SK-N-SH treated with all-trans-retinoic acid at 6 μM for 48 hours (cell line): ENCODE data around the gene PIP5K1C.

ENCODE experiments used
- ATAC-seq: fragments of 200-7000 bp; cut with Tn5 transposase; 3 replicates; pipeline ENCODE4 v1.9.1; 2020; ENCODE audit warnings: mild to moderate bottlenecking, moderate library complexity
- ARNTL ChIP-seq: fragments of 450-650 bp; formaldehyde crosslinking; IDR thresholded peaks from 2 replicates; pipeline ENCODE4 v1.5.0; 2020; ENCODE audit warnings: low read depth, mild to moderate bottlenecking, moderate library complexity, borderline replicate concordance
- BACH2 ChIP-seq: fragments of 250-450 bp; sonication (Bioruptor Pico); IDR thresholded peaks from 2 replicates; pipeline ENCODE4 v1.9.0; 2021; ENCODE audit warnings: mild to moderate bottlenecking, borderline replicate concordance
- CREB5 ChIP-seq: fragments of 250-450 bp; sonication (Bioruptor Pico); IDR thresholded peaks from 2 replicates; pipeline ENCODE4 v1.5.1; 2020; ENCODE audit warnings: low read depth, mild to moderate bottlenecking, moderate library complexity
- CSDC2 ChIP-seq: fragments of 250-450 bp; sonication (Bioruptor Pico); IDR thresholded peaks from 2 replicates; pipeline ENCODE4 v1.5.0; 2020; ENCODE audit warnings: mild to moderate bottlenecking, moderate library complexity
- ESRRG ChIP-seq: fragments of 250-450 bp; sonication (Bioruptor Pico); IDR thresholded peaks from 2 replicates; pipeline ENCODE4 v1.6.1; 2021; ENCODE audit warnings: mild to moderate bottlenecking
- GLIS3 ChIP-seq: fragments of 250-450 bp; sonication (Bioruptor Pico); IDR thresholded peaks from 2 replicates; pipeline ENCODE4 v1.5.0; 2020; ENCODE audit warnings: mild to moderate bottlenecking, moderate library complexity
- ISL1 ChIP-seq: fragments of 250-450 bp; sonication (Bioruptor Pico); IDR thresholded peaks from 2 replicates; pipeline ENCODE4 v2.1.2; 2022; ENCODE audit warnings: mild to moderate bottlenecking, moderate library complexity
- OSR1 ChIP-seq: fragments of 250-450 bp; sonication (Bioruptor Pico); IDR thresholded peaks from 2 replicates; pipeline ENCODE4 v1.8.0; 2022; ENCODE audit warnings: moderate library complexity, mild to moderate bottlenecking, inconsistent platforms
- PATZ1 ChIP-seq: fragments of 250-450 bp; sonication (Bioruptor Pico); IDR thresholded peaks from 2 replicates; pipeline ENCODE4 v1.8.0; 2020; ENCODE audit warnings: mild to moderate bottlenecking, moderate library complexity, borderline replicate concordance
- POU6F1 ChIP-seq: fragments of 250-450 bp; sonication (Bioruptor Pico); IDR thresholded peaks from 2 replicates; pipeline ENCODE4 v1.8.0; 2021; ENCODE audit warnings: low read depth, mild to moderate bottlenecking, moderate library complexity, borderline replicate concordance
- PPARA ChIP-seq: fragments of 250-450 bp; sonication (Bioruptor Pico); IDR thresholded peaks from 2 replicates; pipeline ENCODE4 v1.5.0; 2020; ENCODE audit warnings: mild to moderate bottlenecking, borderline replicate concordance
- RARB ChIP-seq: fragments of 250-450 bp; sonication (Bioruptor Pico); IDR thresholded peaks from 2 replicates; pipeline ENCODE4 v1.8.0; 2021; ENCODE audit warnings: mild to moderate bottlenecking, moderate library complexity
- SNAI2 ChIP-seq: fragments of 250-450 bp; sonication (Bioruptor Pico); IDR thresholded peaks from 2 replicates; pipeline ENCODE4 v1.5.0; 2020; ENCODE audit warnings: mild to moderate bottlenecking, moderate library complexity
- TCF4 ChIP-seq: fragments of 250-450 bp; sonication (Bioruptor Pico); IDR thresholded peaks from 2 replicates; pipeline ENCODE4 v1.8.0; 2021; ENCODE audit warnings: mild to moderate bottlenecking, moderate library complexity, borderline replicate concordance
- TOX ChIP-seq: fragments of 250-450 bp; sonication (Bioruptor Pico); IDR thresholded peaks from 2 replicates; pipeline ENCODE4 v1.8.0; 2021; ENCODE audit warnings: mild to moderate bottlenecking, moderate library complexity, borderline replicate concordance
- ZC3H10 ChIP-seq: fragments of 250-450 bp; sonication (Bioruptor Pico); IDR thresholded peaks from 2 replicates; pipeline ENCODE4 v1.5.1; 2021; ENCODE audit warnings: mild to moderate bottlenecking, moderate library complexity
- ZFP3 ChIP-seq: fragments of 250-450 bp; sonication (Bioruptor Pico); IDR thresholded peaks from 2 replicates; pipeline ENCODE4 v1.5.0; 2020; ENCODE audit warnings: mild to moderate bottlenecking, moderate library complexity
- ZFP30 ChIP-seq: fragments of 450-650 bp; formaldehyde crosslinking; IDR thresholded peaks from 2 replicates; pipeline ENCODE4 v1.5.0; 2022; ENCODE audit warnings: mild to moderate bottlenecking, moderate library complexity
- ZNF565 ChIP-seq: fragments of 450-650 bp; formaldehyde crosslinking; conservative IDR thresholded peaks from 2 replicates; pipeline ENCODE4 v1.5.0; 2020; ENCODE audit warnings: low read depth, mild to moderate bottlenecking, moderate library complexity
- ZNF70 ChIP-seq: fragments of 450-650 bp; formaldehyde crosslinking; IDR thresholded peaks from 2 replicates; pipeline ENCODE4 v1.5.0; 2020; ENCODE audit warnings: mild to moderate bottlenecking, moderate library complexity
- ZNF8 ChIP-seq: fragments of 450-650 bp; formaldehyde crosslinking; IDR thresholded peaks from 2 replicates; pipeline ENCODE4 v1.5.0; 2020; ENCODE audit warnings: mild to moderate bottlenecking, moderate library complexity
- TF ChIP-seq, protein P1 (sequence below): fragments of 250-450 bp; sonication (Bioruptor Pico); IDR thresholded peaks from 2 replicates; pipeline ENCODE4 v1.5.1; 2021; ENCODE audit warnings: mild to moderate bottlenecking, moderate library complexity
- TF ChIP-seq, protein P2 (sequence below): fragments of 250-450 bp; sonication (Bioruptor Pico); IDR thresholded peaks from 2 replicates; pipeline ENCODE4 v1.5.0; 2020; ENCODE audit warnings: mild to moderate bottlenecking, moderate library complexity

The PIP5K1C gene

DNA sequence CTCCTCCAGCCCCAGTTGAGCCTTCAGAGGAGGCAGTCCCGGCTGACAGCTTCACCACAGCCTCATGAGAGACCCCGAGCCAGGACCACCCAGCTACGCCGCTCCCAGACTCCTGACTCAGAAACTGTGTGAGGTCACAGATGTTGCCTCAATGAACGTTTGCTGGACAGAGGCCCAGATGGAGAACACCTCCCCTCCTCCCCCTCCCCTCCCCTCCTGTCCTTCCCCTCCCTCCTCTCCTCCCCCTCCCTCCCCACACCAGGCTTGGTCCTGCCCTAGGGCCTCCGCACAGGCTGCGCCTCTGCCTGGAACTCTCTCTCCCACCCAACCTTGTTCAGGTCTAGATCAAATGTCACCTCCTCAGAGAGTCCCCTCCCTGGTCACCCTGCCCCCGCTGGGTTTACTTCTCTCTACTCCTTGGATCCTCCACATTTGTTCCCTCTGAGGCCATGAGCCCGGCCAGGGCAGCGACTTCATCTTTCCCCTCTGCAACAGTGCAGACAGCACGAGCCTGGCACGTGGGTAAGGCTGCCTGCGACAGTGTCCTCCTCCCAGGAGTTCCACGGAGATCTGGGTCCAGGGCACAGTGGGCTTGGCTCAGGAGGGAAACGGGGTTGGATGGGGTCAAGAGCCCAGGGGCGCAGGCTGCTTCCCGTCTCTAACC is 17.4 kb downstream of the PIP5K1C start:
- no peak for TF ChIP-seq CREB5 (CRISPR knock-in tag)
- TF ChIP-seq POU6F1 (CRISPR knock-in tag): no peak
- TF ChIP-seq SNAI2 (CRISPR knock-in tag): no peak
- TF ChIP-seq, protein P1, sequence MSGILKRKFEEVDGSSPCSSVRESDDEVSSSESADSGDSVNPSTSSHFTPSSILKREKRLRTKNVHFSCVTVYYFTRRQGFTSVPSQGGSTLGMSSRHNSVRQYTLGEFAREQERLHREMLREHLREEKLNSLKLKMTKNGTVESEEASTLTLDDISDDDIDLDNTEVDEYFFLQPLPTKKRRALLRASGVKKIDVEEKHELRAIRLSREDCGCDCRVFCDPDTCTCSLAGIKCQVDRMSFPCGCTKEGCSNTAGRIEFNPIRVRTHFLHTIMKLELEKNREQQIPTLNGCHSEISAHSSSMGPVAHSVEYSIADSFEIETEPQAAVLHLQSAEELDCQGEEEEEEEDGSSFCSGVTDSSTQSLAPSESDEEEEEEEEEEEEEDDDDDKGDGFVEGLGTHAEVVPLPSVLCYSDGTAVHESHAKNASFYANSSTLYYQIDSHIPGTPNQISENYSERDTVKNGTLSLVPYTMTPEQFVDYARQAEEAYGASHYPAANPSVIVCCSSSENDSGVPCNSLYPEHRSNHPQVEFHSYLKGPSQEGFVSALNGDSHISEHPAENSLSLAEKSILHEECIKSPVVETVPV: no peak
- TF ChIP-seq PATZ1: no peak
- no peak for TF ChIP-seq ZNF70
- TF ChIP-seq, protein P2, sequence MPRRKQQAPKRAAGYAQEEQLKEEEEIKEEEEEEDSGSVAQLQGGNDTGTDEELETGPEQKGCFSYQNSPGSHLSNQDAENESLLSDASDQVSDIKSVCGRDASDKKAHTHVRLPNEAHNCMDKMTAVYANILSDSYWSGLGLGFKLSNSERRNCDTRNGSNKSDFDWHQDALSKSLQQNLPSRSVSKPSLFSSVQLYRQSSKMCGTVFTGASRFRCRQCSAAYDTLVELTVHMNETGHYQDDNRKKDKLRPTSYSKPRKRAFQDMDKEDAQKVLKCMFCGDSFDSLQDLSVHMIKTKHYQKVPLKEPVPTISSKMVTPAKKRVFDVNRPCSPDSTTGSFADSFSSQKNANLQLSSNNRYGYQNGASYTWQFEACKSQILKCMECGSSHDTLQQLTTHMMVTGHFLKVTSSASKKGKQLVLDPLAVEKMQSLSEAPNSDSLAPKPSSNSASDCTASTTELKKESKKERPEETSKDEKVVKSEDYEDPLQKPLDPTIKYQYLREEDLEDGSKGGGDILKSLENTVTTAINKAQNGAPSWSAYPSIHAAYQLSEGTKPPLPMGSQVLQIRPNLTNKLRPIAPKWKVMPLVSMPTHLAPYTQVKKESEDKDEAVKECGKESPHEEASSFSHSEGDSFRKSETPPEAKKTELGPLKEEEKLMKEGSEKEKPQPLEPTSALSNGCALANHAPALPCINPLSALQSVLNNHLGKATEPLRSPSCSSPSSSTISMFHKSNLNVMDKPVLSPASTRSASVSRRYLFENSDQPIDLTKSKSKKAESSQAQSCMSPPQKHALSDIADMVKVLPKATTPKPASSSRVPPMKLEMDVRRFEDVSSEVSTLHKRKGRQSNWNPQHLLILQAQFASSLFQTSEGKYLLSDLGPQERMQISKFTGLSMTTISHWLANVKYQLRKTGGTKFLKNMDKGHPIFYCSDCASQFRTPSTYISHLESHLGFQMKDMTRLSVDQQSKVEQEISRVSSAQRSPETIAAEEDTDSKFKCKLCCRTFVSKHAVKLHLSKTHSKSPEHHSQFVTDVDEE: no peak
- TF ChIP-seq ESRRG (CRISPR knock-in tag): no peak
- no peak for TF ChIP-seq ISL1 (CRISPR knock-in tag)
- TF ChIP-seq PPARA: no peak
- no peak for TF ChIP-seq OSR1 (CRISPR knock-in tag)
- TF ChIP-seq RARB (CRISPR knock-in tag): no peak
- TF ChIP-seq ARNTL (CRISPR knock-in tag): no peak
- TF ChIP-seq ZNF8 (CRISPR knock-in tag): no peak
- TF ChIP-seq TCF4 (CRISPR knock-in tag): no peak
- no peak for TF ChIP-seq TOX (CRISPR knock-in tag)
- TF ChIP-seq ZNF565: no peak
- no peak for TF ChIP-seq ZFP30 (CRISPR knock-in tag)
- no peak for TF ChIP-seq CSDC2 (CRISPR knock-in tag)
- no peak for TF ChIP-seq GLIS3 (CRISPR knock-in tag)
- no peak for ATAC-seq

- ATAC-seq: no peak
- TF ChIP-seq ZNF565: no peak
- TF ChIP-seq RARB (CRISPR knock-in tag): no peak
- TF ChIP-seq ESRRG (CRISPR knock-in tag): no peak
- no peak for TF ChIP-seq GLIS3 (CRISPR knock-in tag)
- TF ChIP-seq, protein P2: no peak
- TF ChIP-seq ZC3H10: no peak
- TF ChIP-seq CREB5 (CRISPR knock-in tag): no peak
- no peak for TF ChIP-seq ZFP30 (CRISPR knock-in tag)
- no peak for TF ChIP-seq ZFP3 (CRISPR knock-in tag)
- no peak for TF ChIP-seq BACH2 (CRISPR knock-in tag)
- no peak for TF ChIP-seq TOX (CRISPR knock-in tag)
- no peak for TF ChIP-seq TCF4 (CRISPR knock-in tag)
- TF ChIP-seq SNAI2 (CRISPR knock-in tag): no peak
- TF ChIP-seq ISL1 (CRISPR knock-in tag): no peak
Measured at GRCh38 chr19:3682286-3682685, 18.0 kb downstream of the PIP5K1C start.
